Hematopoietic multipotent progenitor cell treated with erythropoietin and hydrocortisone succinate and interleukin-3 and kit ligand, for 6 days (in vitro differentiated cells): ENCODE data around the gene SSPN.

ENCODE experiments used
- DNase-seq: peaks from one replicate; pipeline ENCODE4 v3.0.0-alpha.2; 2015

Gene SSPN

DNA sequence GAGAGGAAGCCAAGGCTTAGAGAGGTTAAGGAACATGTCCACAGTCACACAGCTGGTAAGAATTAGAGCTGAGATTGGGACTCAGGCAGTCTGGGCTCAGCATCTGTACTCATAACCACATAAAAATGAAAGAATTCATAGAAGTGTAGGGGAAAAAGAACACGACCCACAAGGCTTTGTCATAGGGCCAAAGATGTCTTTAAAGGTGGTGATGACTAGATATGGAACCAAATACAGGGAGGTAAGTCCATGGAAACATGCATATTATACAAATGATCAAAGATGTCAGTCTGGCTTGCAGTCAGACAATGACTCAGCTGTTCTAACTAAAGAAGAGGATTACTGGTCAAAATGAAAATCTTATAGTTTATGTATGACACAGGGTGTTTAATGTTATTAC is 7.2 kb upstream of the SSPN start:
- peak; percentile 9 for DNase-seq

- DNase-seq: no peak
Observed at GRCh38 chr12:26188641-26189040, 6.7 kb upstream of the SSPN start.

DNA sequence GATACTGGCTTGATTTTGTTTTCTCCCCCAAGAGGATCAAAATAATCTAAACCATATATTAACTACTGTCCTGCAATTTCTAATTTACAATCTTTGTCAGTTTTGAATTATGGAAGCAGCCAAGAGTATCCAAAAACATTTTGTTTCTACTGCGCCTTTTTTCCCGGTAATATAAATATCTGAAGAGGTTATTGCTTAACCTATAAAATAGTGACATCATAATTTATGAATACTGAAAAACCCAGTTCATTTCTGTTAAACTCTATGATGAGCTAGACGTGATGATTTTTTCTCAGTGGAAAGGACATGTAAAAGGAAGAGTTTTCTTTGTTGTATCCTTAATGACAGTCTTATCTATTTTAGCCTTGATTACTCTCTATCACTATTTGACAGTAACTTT is 3.2 kb upstream of the SSPN start:
- DNase-seq: no peak

DNA sequence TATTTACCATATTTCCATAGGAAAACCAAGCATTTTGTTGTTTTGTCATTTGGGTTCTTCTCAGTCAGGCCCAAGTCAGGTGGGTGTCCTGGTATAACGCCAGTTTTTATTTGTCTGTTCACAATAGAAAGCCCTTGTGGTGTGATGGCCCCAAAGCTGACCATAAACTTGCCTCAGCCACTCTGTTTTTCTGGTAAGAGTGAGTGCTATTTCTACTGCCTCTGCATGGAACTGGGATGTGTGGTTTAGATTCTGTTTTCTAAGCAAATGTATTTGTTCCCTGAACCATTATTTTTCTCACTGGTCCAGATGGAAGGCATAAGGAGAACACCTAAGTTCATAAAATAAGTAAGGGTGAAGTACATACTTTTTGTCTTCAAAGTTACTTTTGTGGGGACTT is 1.8 kb upstream of the SSPN start:
- DNase-seq: no peak

DNA sequence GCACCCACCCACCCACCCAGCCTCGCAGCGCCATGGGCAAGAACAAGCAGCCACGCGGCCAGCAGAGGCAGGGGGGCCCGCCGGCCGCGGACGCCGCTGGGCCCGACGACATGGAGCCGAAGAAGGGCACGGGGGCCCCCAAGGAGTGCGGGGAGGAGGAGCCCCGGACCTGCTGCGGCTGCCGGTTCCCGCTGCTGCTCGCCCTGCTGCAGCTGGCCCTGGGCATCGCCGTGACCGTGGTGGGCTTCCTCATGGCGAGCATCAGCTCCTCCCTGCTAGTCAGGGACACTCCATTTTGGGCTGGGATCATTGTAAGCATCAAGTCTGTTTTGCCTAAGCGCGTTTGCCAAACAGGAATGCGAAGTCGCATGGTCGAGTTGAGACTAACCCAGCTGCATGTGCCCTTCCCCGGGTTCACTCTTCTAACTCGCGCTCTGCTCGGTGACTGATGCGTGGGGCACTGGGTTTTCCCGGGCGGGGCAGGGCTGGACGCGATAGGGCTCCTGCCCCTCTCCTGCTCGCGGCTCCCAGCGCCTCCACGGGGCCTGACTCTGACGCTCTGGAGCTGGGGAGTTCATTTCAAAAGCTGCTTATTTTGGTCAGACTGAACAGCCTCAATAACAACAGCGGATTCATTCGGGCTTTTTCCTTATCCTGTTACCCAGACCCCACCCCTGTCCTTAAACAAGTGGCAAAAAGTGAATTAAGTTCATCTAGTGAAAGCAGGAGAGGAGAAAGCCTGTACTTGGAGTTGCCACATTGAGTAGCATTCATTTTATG is 458 bp downstream of the SSPN start:
- DNase-seq: peak; percentile 43

DNA sequence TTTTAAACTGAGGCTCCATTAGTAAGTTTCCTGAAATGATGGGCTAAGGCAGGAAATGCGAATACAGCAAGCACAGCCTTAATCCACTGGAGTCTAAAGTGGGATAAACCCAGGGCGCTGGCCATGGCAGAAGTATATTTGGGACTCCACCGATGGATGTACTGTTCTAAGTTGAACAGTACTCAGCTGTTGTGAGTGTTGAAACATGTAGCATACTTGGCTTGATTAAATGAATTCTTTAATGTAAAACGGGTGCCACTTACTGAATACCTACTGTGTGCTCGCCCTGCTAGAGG is 996 bp downstream of the SSPN start:
- DNase-seq: no peak

DNA sequence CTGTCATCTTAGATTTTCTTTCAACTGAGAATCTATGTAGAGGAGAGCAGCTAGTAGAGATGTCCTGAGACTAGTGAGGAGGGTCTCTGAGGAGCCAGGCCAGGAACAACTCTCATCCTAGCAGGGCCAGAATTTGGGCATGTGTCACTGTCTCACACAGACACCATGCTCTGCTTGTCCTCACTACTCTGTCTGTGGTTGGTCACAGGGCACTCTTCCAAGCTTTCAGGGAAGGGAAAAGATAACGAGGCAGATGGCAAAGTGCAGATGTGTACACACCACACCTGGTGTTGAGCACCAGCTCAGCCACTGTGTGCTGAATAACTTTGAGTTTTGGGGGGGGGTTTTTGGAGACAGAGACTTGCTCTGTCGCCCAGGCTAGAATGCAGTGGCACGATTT is 2.5 kb downstream of the SSPN start:
- DNase-seq: peak; percentile 7

- no peak for DNase-seq
Observed at GRCh38 chr12:26198742-26199141, 3.4 kb downstream of the SSPN start.

- DNase-seq: no peak
Observed at GRCh38 chr12:26203167-26203780, 7.9 kb downstream of the SSPN start.

GRCh38 chr12:26204612-26205289 is 9.4 kb downstream of the SSPN start:
- no peak for DNase-seq

DNA sequence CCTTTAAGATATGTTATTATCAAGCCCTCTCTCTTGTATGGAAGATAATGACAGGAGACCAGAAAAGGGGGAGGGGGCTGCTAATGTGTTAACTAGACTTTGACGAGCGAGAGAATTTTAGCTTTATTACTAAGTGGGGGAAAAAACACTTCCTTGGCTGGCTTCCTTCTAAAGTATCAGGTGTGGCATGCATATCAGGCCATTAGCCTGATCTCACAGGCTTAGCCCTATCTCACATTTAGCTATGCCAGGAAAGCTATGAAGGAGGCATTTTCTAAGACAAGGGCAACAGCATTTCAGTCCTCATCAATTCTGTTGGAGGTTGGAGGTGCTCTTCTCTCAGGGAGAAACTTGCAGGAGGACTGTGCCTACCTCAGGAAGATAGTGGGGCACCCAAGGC is 9.9 kb downstream of the SSPN start:
- no peak for DNase-seq

- no peak for DNase-seq
Observed at GRCh38 chr12:26205941-26206340, 10.6 kb downstream of the SSPN start.

GRCh38 chr12:26211331-26211730 is 16.0 kb downstream of the SSPN start:
- DNase-seq: no peak

GRCh38 chr12:26212396-26212795 is 17.0 kb downstream of the SSPN start:
- no peak for DNase-seq

DNA sequence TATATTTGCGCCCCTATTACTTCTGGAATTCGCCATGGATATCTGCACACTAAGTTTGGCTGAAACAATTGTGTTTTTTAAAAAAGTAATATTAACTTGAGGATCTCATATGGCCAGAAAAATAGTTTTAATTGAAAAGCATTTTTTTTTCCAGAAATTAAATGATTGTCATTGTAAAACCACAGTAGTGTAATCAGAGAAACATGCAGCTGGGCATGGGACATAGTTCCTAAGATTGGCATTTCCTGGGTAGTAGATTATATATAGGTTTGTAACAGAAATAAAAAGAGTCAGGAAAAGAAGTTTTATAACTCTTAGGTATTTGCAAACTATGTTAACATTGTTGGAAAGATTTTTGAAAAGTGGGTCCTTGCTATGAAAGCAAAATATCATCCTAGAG is 17.6 kb downstream of the SSPN start:
- DNase-seq: no peak

DNA sequence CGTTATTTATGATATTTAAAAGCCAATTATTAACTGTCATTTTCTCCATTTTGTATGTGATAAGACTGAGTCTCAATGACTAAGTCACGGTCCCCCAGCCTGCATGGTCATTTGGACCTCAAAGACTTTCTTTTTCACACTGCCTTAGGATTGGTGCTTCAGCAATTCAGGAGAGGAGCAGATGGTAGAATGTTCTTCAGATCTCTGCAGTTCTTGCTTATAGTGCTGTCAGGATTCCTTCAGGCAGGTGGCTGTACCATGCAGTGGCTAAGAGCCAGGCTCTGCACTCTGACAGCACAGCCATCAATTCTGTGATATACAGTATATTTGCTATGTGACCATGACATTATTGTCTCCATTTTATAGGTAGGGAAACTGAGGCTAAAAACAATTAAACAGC is 18.7 kb downstream of the SSPN start:
- no peak for DNase-seq

- no peak for DNase-seq
Observed at GRCh38 chr12:26219736-26220135, 24.4 kb downstream of the SSPN start.

DNA sequence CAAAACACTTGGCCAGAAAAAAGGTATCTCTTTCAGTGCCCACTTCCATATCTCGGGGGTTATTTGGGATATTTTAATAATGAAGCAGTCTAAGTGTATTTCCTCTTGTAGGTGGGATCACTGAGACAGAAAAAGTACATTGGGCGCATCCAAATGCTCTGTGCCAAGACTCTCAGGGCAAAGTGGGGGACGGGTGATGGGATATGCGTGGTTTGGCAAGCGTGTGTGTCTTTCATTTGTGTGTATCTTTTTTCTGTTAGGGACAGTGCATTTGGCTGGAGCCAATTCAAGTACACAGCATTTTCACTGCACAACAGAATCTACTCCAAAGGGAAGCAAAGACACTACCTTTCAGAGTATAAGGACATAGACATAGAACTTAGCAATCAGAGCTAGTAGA is 29.3 kb downstream of the SSPN start:
- no peak for DNase-seq

DNA sequence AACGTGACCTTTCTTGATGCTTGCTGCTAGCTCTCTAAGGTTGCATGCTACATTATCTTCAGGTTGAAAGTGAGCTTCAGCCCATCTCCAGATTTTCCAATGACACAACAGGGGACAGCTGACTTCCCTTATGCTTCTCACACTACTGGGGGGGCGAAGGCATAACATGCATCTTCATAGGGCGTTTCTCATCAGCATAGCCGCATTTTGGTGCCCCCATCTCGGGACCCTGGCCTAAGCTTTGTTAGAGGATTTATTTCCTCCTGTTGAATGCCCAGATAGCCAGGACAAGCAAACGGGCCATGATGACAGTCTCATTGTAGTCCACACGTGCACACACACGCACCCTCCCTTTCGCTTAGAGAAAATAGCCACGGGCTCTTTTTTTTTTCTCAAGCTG is 30.7 kb downstream of the SSPN start:
- DNase-seq: no peak

- DNase-seq: peak; percentile 50
Observed at GRCh38 chr12:26226629-26227360, 31.4 kb downstream of the SSPN start.

GRCh38 chr12:26227361-26227745 is 32.0 kb downstream of the SSPN start:
- DNase-seq: no peak

GRCh38 chr12:26229910-26230309 is 34.5 kb downstream of the SSPN start:
- DNase-seq: no peak

DNA sequence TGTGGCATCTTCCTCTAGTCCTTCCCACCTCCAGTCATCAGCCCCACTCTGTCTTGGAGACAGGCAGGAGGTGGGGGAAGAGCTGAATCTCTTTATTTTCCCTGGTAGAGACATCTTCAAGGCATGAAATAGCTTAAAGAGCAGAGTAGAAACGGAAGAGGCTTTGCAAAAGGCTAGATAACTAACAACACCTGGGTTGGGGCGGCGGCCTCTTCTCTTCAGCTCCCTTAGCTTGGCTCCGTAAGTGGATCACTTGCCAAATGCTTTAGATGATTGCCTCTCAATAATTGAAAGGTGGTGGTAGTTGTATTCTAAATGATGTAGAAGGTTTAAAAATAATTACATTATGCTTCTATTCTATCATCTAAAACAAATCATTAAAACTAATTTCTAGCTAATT is 36.1 kb downstream of the SSPN start:
- DNase-seq: no peak

DNA sequence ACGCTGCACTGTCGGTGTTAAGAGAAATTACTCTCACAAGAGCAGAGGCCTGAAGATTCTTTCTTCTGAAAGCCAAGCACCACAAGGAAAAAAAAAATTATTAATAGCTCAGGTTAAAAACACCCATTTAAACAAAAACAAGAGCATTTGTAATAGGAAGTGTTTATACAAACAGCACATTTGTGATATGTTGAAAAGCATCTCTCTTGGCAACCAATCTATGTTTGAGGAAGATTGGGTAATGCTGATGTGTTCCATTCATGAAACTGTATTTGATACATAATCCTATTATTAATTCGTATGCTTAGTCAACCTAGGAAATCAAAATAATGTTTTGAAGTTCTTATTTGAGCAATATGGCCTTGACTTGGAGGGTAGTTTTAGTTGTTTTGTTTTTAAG is 36.5 kb downstream of the SSPN start:
- no peak for DNase-seq
